OCI-LY7 (cell line): ENCODE measurements around the gene NOP16. TPM values are rescaled to one million over a fixed set of nuclear protein-coding genes. Genes with fewer than 3 reads are reported as not detected.

Source experiments
- BruUV-seq: library from RNA; stranded (reverse); fragments of 400-500 nt; replicated peaks from 2 replicates; lab custom pipeline; 2021; lab: Mats Ljungman, UMichigan
- CTCF ChIA-PET: fragments of 300-600 bp; sonication (Branson Sonifier 250); formaldehyde crosslinking; loops from one replicate; lab custom pipeline; 2022; ENCODE audit warnings: antibody characterized with exemption; ENCODE audit not compliant: unreplicated experiment; lab: Charles Lee
- POLR2A ChIA-PET: fragments of 300-600 bp; sonication (Branson Sonifier 250); formaldehyde crosslinking; loops from one replicate; lab custom pipeline; 2022; ENCODE audit warnings: antibody characterized with exemption; lab: Charles Lee
- DNase-seq: peaks from one replicate; pipeline ENCODE4 v3.0.0-alpha.2; 2015; ENCODE audit warnings: low spot score
- H2AFZ ChIP-seq: fragments of 200-600 bp; sonication (generic), shearing (Covaris generic); 2 replicates; pipeline ENCODE4 v1.6.1; 2014; ENCODE audit warnings: mild to moderate bottlenecking, antibody characterized with exemption, low read length, moderate library complexity
- H3K27ac ChIP-seq: fragments of 200-600 bp; sonication (generic); 2 replicates; pipeline ENCODE4 v1.5.1; 2014; ENCODE audit warnings: mixed run types, low read depth, mild to moderate bottlenecking, moderate library complexity, low read length, inconsistent platforms; ENCODE audit not compliant: poor library complexity, severe bottlenecking
- H3K36me3 ChIP-seq: fragments of 200-600 bp; sonication (generic); 2 replicates; pipeline ENCODE4 v1.6.1; 2014; ENCODE audit warnings: mild to moderate bottlenecking, antibody characterized with exemption, low read length, moderate library complexity, mixed read lengths; ENCODE audit not compliant: insufficient read depth
- H3K4me1 ChIP-seq: fragments of 200-600 bp; sonication (generic); 2 replicates; pipeline ENCODE4 v1.5.1; 2014; ENCODE audit warnings: mild to moderate bottlenecking, low read length; ENCODE audit not compliant: insufficient read depth, poor library complexity, severe bottlenecking
- H3K4me2 ChIP-seq: fragments of 200-600 bp; sonication (generic); 2 replicates; pipeline ENCODE4 v1.6.1; 2014; ENCODE audit warnings: mild to moderate bottlenecking, low read length
- H3K4me3 ChIP-seq: fragments of 200-600 bp; sonication (generic); 2 replicates; pipeline ENCODE4 v1.5.1; 2014; ENCODE audit warnings: mild to moderate bottlenecking, low read depth, low read length; ENCODE audit not compliant: poor library complexity, severe bottlenecking
- H3K79me2 ChIP-seq: fragments of 200-600 bp; sonication (generic); 2 replicates; pipeline ENCODE4 v1.6.1; 2016; ENCODE audit warnings: low read depth, mild to moderate bottlenecking, low read length, moderate library complexity, mixed read lengths; ENCODE audit not compliant: insufficient read depth
- H3K9me2 ChIP-seq: fragments of 200-600 bp; sonication (generic); 2 replicates; pipeline ENCODE4 v1.6.1; 2016; ENCODE audit warnings: mild to moderate bottlenecking, low read length, mixed read lengths; ENCODE audit not compliant: insufficient read depth
- H3K9me3 ChIP-seq: fragments of 200-600 bp; sonication (generic); 2 replicates; pipeline ENCODE4 v1.6.1; 2014; ENCODE audit warnings: mild to moderate bottlenecking, mixed run types, low read length, mixed read lengths
- H4K20me1 ChIP-seq: fragments of 200-600 bp; sonication (generic); 2 replicates; pipeline ENCODE4 v1.6.1; 2014; ENCODE audit warnings: mild to moderate bottlenecking, antibody characterized with exemption, low read length, moderate library complexity, mixed read lengths; ENCODE audit not compliant: insufficient read depth
- EZH2phosphoT487 ChIP-seq: fragments of 200-600 bp; sonication (generic); IDR thresholded peaks from 2 replicates; pipeline ENCODE4 v1.6.1; 2018; ENCODE audit warnings: low read depth, borderline replicate concordance, mild to moderate bottlenecking, mixed run types, antibody characterized with exemption, low read length, moderate library complexity, mixed read lengths
- intact Hi-C: fragments of 100-400 bp; cut with micrococcal nuclease; formaldehyde crosslinking; loops from one replicate; pipeline ENCODE4 v1.10.0; 2022; ENCODE audit not compliant: unreplicated experiment
- total RNA-seq, 2 experiments: library from RNA; depleted of rRNA in 1 of 2; stranded (reverse); fragments of >200 nt in 1 of 2; shearing (Covaris generic) in 1 of 2; gene quantifications; 2 replicates each; pipeline ENCODE4 v1.2.3, GENCODE V29; 2014 to 2022
- TF ChIP-seq, protein P1 (sequence below): fragments of 200-600 bp; sonication (generic); conservative IDR thresholded peaks from 2 replicates; pipeline ENCODE4 v1.5.1; 2014; ENCODE audit warnings: mild to moderate bottlenecking, antibody characterized with exemption, low read length, moderate library complexity, mixed read lengths

Gene NOP16
- total RNA-seq, 2 experiments from 2014 or later: 83.8 to 86.4 TPM

- Histone ChIP-seq H2AFZ (no peak overlapping the region), H3K4me1 (peaks cover 19% of the 10 kb centered on the region), H4K20me1 (no peaks in the 10 kb centered on the region), H3K27ac (no peak overlapping the region), H3K79me2 (peaks cover 11% of the 10 kb centered on the region; the same call in 1 of the 2 replicates), H3K4me2 (no peak overlapping the region), H3K36me3 (no peaks in the 10 kb centered on the region), H3K9me2 (no peaks in the 10 kb centered on the region), H3K9me3 (peaks cover 13% of the 10 kb centered on the region), H3K4me3 (no peak overlapping the region)
- TF ChIP-seq, protein P1, sequence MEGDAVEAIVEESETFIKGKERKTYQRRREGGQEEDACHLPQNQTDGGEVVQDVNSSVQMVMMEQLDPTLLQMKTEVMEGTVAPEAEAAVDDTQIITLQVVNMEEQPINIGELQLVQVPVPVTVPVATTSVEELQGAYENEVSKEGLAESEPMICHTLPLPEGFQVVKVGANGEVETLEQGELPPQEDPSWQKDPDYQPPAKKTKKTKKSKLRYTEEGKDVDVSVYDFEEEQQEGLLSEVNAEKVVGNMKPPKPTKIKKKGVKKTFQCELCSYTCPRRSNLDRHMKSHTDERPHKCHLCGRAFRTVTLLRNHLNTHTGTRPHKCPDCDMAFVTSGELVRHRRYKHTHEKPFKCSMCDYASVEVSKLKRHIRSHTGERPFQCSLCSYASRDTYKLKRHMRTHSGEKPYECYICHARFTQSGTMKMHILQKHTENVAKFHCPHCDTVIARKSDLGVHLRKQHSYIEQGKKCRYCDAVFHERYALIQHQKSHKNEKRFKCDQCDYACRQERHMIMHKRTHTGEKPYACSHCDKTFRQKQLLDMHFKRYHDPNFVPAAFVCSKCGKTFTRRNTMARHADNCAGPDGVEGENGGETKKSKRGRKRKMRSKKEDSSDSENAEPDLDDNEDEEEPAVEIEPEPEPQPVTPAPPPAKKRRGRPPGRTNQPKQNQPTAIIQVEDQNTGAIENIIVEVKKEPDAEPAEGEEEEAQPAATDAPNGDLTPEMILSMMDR: no peak
- TF ChIP-seq EZH2phosphoT487: no peak
- BruUV-seq: no TSS peak
- ChIA-PET CTCF (no interaction called here), POLR2A (interaction anchor here (0.5 to 0.7 kb wide), 3 partner anchors 28 to 124 kb away, joined by 3 read pairs; no protein-coding TSS in a partner anchor)
- no peak for DNase-seq
- intact Hi-C loops: no loop called here
Measured at GRCh38 chr5:176418251-176418650, 29.9 kb upstream of the NOP16 start.

- no peak overlapping the region for H3K27ac ChIP-seq
- TF ChIP-seq, protein P1: no peak
- TF ChIP-seq EZH2phosphoT487: no peak
- peak overlapping the region; percentile 86 for H3K4me3 ChIP-seq
- CTCF ChIA-PET: interaction anchor here (0.5 to 0.6 kb wide), 4 partner anchors 9 to 321 kb away, joined by 3 read pairs; no protein-coding TSS in a partner anchor
- BruUV-seq: no TSS peak
- peaks cover 19% of the 10 kb centered on the region for H3K4me1 ChIP-seq
- H3K4me2 ChIP-seq: peak overlapping the region; percentile 68
- intact Hi-C loops: loop anchor here (1.0 to 2.0 kb wide), 4 partner anchors 126 to 230 kb away; partner anchors contain the start of gene TSPAN17
- no peaks in the 10 kb centered on the region for H3K9me2 ChIP-seq
- no peaks in the 10 kb centered on the region for H3K36me3 ChIP-seq
- DNase-seq: no peak
- peaks cover 13% of the 10 kb centered on the region; the same call in 1 of the 2 replicates for H3K9me3 ChIP-seq
- no peaks in the 10 kb centered on the region for H4K20me1 ChIP-seq
- peaks cover 11% of the 10 kb centered on the region; the same call in 1 of the 2 replicates for H3K79me2 ChIP-seq
- H2AFZ ChIP-seq: peak overlapping the region; percentile 78
- POLR2A ChIA-PET: no interaction called here
Measured at GRCh38 chr5:176416965-176417364, 28.6 kb upstream of the NOP16 start.
